Stomach (tissue), 9 donors: ENCODE data around the gene WDR7. TPM values are rescaled to one million over a fixed set of nuclear protein-coding genes. Genes with fewer than 3 reads are reported as not detected.

Experiments
- DNase-seq, 2 donors: peaks; one replicate each; pipeline versions ENCODE4 v3.0.0 to v3.0.0-alpha.2; 2013 to 2019
- H3K27ac ChIP-seq, 5 donors: fragments of 200-600 bp in 4 of 5; sonication (generic) in 4 of 5; one replicate each; pipeline ENCODE4 v1.5.1; 2013 to 2019; ENCODE audit warnings: mild to moderate bottlenecking in 1 of 5, moderate library complexity in 1 of 5
- H3K27me3 ChIP-seq, 3 donors: fragments of 200-600 bp; sonication (generic); one replicate each; pipeline ENCODE4 v1.5.1; 2017 to 2019; ENCODE audit warnings: mixed run types in 1 of 3
- H3K36me3 ChIP-seq, 4 donors: fragments of 200-600 bp; sonication (generic); 1 replicate in 3 of 4; 2 replicates in 1 of 4; pipeline ENCODE4 v1.5.1; 2016 to 2019
- H3K4me1 ChIP-seq, 4 donors: fragments of 200-600 bp; sonication (generic); one replicate each; pipeline ENCODE4 v1.5.1; 2016 to 2019
- H3K4me3 ChIP-seq, 4 donors: fragments of 200-600 bp; sonication (generic) in 3 of 4; one replicate each; pipeline ENCODE4 v1.5.1; 2016 to 2019; ENCODE audit warnings: mild to moderate bottlenecking in 1 of 4
- H3K9me3 ChIP-seq, 4 donors: fragments of 200-600 bp; sonication (generic); one replicate each; pipeline ENCODE4 v1.5.1; 2016 to 2019
- CTCF ChIP-seq, 7 experiments: fragments of 450-650 bp in 4 of 7; fragments of 200-600 bp in 3 of 7; sonication (generic) in 3 of 7; IDR thresholded peaks; one replicate each; pipeline ENCODE4 v1.5.1; 2016 to 2019; ENCODE audit warnings: antibody characterized with exemption in 7 of 7, control low read depth in 2 of 7, mild to moderate bottlenecking in 1 of 7
- EP300 ChIP-seq: sonication (generic); formaldehyde crosslinking; IDR thresholded peaks from one replicate; pipeline ENCODE4 v1.6.1; 2017; ENCODE audit warnings: antibody characterized with exemption
- POLR2A ChIP-seq, 4 donors: fragments of 450-650 bp; IDR thresholded peaks; one replicate each; pipeline ENCODE4 v1.6.1; 2016; ENCODE audit warnings: antibody characterized with exemption in 4 of 4, control low read depth in 2 of 4, mild to moderate bottlenecking in 1 of 4, moderate library complexity in 1 of 4
- POLR2AphosphoS5 ChIP-seq, 3 donors: sonication (generic); formaldehyde crosslinking; IDR thresholded peaks; one replicate each; pipeline ENCODE4 v1.6.1; 2016; ENCODE audit warnings: antibody characterized with exemption in 3 of 3
- WGBS, 5 donors: extraction: QIAGEN DNeasy Blood & Tissue Kit in 3 of 5; methylation state at CpG; one replicate each; pipeline versions ENCODE4 v1.1.5 to v1.1.7; 2013 to 2018; 5-methylcytosine and 5-hydroxymethylcytosine counted together
- intact Hi-C: fragments of 100-400 bp; cut with DNase I; formaldehyde crosslinking; loops from one replicate; pipeline ENCODE4 v1.15.1; 2023; ENCODE audit warnings: low total_unique reads
- polyA plus RNA-seq, 3 donors: library from polyadenylated mRNA; stranded (reverse); fragments of 200-250 nt; gene quantifications; one replicate each; pipeline ENCODE4 v1.2.3, GENCODE V29; 2013
- total RNA-seq, 5 donors: library from RNA; depleted of rRNA; stranded (reverse); fragments of >200 nt; gene quantifications; one replicate each; pipeline versions ENCODE4 v1.1.0 to v1.2.3, GENCODE V29; 2014 to 2016
- donor health status: healthy with polysubstance abuse.
- donor health status: Bipolar disorder and iron deficiency.
- donor health status: healthy.

The WDR7 gene
- total and polyA plus RNA-seq, 8 donors = 1.7 to 250 (median 47.2) TPM

- TF ChIP-seq EP300 (no peak), POLR2A (IDR thresholded peaks at IDR 0.05) (no peak), POLR2AphosphoS5 (IDR thresholded peaks at IDR 0.05) (no peak), CTCF (IDR thresholded peaks at IDR 0.05) (no peak)
- peaks cover 0 to 8% (median 3%) of the 10 kb centered on the region in 4 donors for H3K36me3 ChIP-seq
- H3K4me3 ChIP-seq = no peak overlapping the region
- intact Hi-C loops = no loop called here
- H3K4me1 ChIP-seq = no peaks in the 10 kb centered on the region
- DNase-seq = no peak
- no peak overlapping the region for H3K27ac ChIP-seq
- 66 to 89% (median 86%) methylated on average over 3 of the region's 3 CpGs for WGBS, 5 donors
- no peaks in the 10 kb centered on the region for H3K9me3 ChIP-seq
- H3K27me3 ChIP-seq = no peaks in the 10 kb centered on the region
Measured at GRCh38 chr18:56977309-56977708, 326.1 kb downstream of the WDR7 start.

- WGBS, 5 donors = 85 to 96% (median 90%) methylated on average over 2 of the region's 2 CpGs
- Histone ChIP-seq H3K4me1 (no peaks in the 10 kb centered on the region), H3K27ac (no peak overlapping the region), H3K9me3 (no peaks in the 10 kb centered on the region), H3K27me3 (no peaks in the 10 kb centered on the region), H3K36me3 (peaks cover 0 to 8% (median 3%) of the 10 kb centered on the region in 4 donors), H3K4me3 (no peak overlapping the region)
- no peak for DNase-seq
- no peak for TF ChIP-seq CTCF (IDR thresholded peaks at IDR 0.05)
- intact Hi-C loops = no loop called here
Measured at GRCh38 chr18:56977771-56978170, 326.6 kb downstream of the WDR7 start.

GRCh38 chr18:56980151-56980550, 329.0 kb downstream of the WDR7 start:
- WGBS, 5 donors = 84 to 100% (median 98%) methylated on average over 3 of the region's 3 CpGs
- Histone ChIP-seq H3K27ac (no peak overlapping the region), H3K4me3 (no peak overlapping the region), H3K27me3 (no peaks in the 10 kb centered on the region), H3K4me1 (no peaks in the 10 kb centered on the region), H3K36me3 (peaks cover 0 to 8% (median 0%) of the 10 kb centered on the region in 4 donors), H3K9me3 (no peaks in the 10 kb centered on the region)
- TF ChIP-seq POLR2AphosphoS5 (IDR thresholded peaks at IDR 0.05) (no peak), CTCF (IDR thresholded peaks at IDR 0.05) (no peak), POLR2A (IDR thresholded peaks at IDR 0.05) (no peak), EP300 (no peak)
- intact Hi-C loops = no loop called here
- no peak for DNase-seq

DNA sequence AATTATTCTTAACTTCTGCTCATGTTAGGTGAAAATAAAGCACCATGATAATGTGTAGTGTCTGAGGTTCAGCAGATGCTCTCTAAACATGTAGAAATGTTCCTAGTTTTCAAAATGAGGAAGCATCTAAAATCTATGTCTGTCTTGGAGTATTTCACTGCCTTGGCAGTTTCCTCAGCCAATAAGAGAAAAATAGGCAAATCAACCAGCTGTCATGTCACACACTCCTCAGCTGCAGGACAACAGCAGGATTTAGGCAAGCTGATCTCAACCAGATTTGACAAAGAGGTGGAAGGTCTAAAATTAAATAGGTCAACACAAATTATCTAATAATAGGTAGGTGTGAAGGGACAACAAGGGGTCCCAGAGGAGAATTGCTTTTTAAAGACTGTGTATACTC, 331.6 kb downstream of the WDR7 start:
- Histone ChIP-seq H3K9me3 (no peaks in the 10 kb centered on the region), H3K4me1 (peaks cover 0 to 4% (median 0%) of the 10 kb centered on the region in 4 donors), H3K36me3 (no peaks in the 10 kb centered on the region), H3K27me3 (no peaks in the 10 kb centered on the region), H3K4me3 (no peak overlapping the region), H3K27ac (no peak overlapping the region)
- no peak for TF ChIP-seq POLR2AphosphoS5 (IDR thresholded peaks at IDR 0.05)
- no peak for TF ChIP-seq POLR2A (IDR thresholded peaks at IDR 0.05)
- TF ChIP-seq EP300 = no peak
- TF ChIP-seq CTCF (IDR thresholded peaks at IDR 0.05) = no peak
- intact Hi-C loops = no loop called here
- DNase-seq = no peak
